ENCODE results near the gene IVD.

Gene IVD

GRCh38 chr15:40424483-40425115, 19.0 kb downstream of the IVD start:
- ATAC-seq: no peak
- no peak for TF ChIP-seq CSDC2 (CRISPR knock-in tag; IDR thresholded peaks at IDR 0.05)
- no peak for TF ChIP-seq TCF4 (CRISPR knock-in tag; IDR thresholded peaks at IDR 0.05; ENCODE audit: borderline replicate concordance)
- TF ChIP-seq ZNF565 (CRISPR knock-in tag; conservative IDR thresholded peaks at IDR 0.05; ENCODE audit: low read depth): no peak
- TF ChIP-seq ARNTL (CRISPR knock-in tag; IDR thresholded peaks at IDR 0.05; ENCODE audit: borderline replicate concordance, low read depth): no peak
- TF ChIP-seq ZFP3 (CRISPR knock-in tag; IDR thresholded peaks at IDR 0.05): no peak
- no peak for TF ChIP-seq CSRNP3 (CRISPR knock-in tag; IDR thresholded peaks at IDR 0.05)
- TF ChIP-seq, protein P1, sequence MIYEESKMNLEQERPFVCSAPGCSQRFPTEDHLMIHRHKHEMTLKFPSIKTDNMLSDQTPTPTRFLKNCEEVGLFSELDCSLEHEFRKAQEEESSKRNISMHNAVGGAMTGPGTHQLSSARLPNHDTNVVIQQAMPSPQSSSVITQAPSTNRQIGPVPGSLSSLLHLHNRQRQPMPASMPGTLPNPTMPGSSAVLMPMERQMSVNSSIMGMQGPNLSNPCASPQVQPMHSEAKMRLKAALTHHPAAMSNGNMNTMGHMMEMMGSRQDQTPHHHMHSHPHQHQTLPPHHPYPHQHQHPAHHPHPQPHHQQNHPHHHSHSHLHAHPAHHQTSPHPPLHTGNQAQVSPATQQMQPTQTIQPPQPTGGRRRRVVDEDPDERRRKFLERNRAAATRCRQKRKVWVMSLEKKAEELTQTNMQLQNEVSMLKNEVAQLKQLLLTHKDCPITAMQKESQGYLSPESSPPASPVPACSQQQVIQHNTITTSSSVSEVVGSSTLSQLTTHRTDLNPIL (CRISPR knock-in tag; IDR thresholded peaks at IDR 0.05; ENCODE audit: low read depth): no peak
- no peak for TF ChIP-seq ZNF70 (CRISPR knock-in tag; IDR thresholded peaks at IDR 0.05)
- no peak for TF ChIP-seq SNAI2 (CRISPR knock-in tag; IDR thresholded peaks at IDR 0.05)
- no peak for TF ChIP-seq ZNF8 (CRISPR knock-in tag; IDR thresholded peaks at IDR 0.05)
- no peak for TF ChIP-seq BACH2 (CRISPR knock-in tag; IDR thresholded peaks at IDR 0.05; ENCODE audit: borderline replicate concordance)

- TF ChIP-seq, protein P1 (CRISPR knock-in tag; IDR thresholded peaks at IDR 0.05; ENCODE audit: low read depth): no peak
- TF ChIP-seq RARB (CRISPR knock-in tag; IDR thresholded peaks at IDR 0.05) (no peak), ZNF8 (CRISPR knock-in tag; IDR thresholded peaks at IDR 0.05) (no peak), POU6F1 (CRISPR knock-in tag; IDR thresholded peaks at IDR 0.05; ENCODE audit: borderline replicate concordance, low read depth) (no peak), ZFP3 (CRISPR knock-in tag; IDR thresholded peaks at IDR 0.05) (no peak), ESRRG (CRISPR knock-in tag; IDR thresholded peaks at IDR 0.05) (no peak), ISL1 (CRISPR knock-in tag; IDR thresholded peaks at IDR 0.05) (no peak), TCF4 (CRISPR knock-in tag; IDR thresholded peaks at IDR 0.05; ENCODE audit: borderline replicate concordance) (no peak), CSDC2 (CRISPR knock-in tag; IDR thresholded peaks at IDR 0.05) (no peak), PPARA (CRISPR knock-in tag; IDR thresholded peaks at IDR 0.05; ENCODE audit: borderline replicate concordance) (no peak), ARNTL (CRISPR knock-in tag; IDR thresholded peaks at IDR 0.05; ENCODE audit: borderline replicate concordance, low read depth) (no peak)
Measured at GRCh38 chr15:40425681-40426080, 20.1 kb downstream of the IVD start.

GRCh38 chr15:40427188-40427587, 21.6 kb downstream of the IVD start:
- ATAC-seq: no peak
- TF ChIP-seq BACH2 (CRISPR knock-in tag; IDR thresholded peaks at IDR 0.05; ENCODE audit: borderline replicate concordance): no peak
- TF ChIP-seq ISL1 (CRISPR knock-in tag; IDR thresholded peaks at IDR 0.05): no peak
- no peak for TF ChIP-seq ZNF70 (CRISPR knock-in tag; IDR thresholded peaks at IDR 0.05)
- no peak for TF ChIP-seq GLIS3 (CRISPR knock-in tag; IDR thresholded peaks at IDR 0.05)
- no peak for TF ChIP-seq ZFP30 (CRISPR knock-in tag; IDR thresholded peaks at IDR 0.05)
- TF ChIP-seq ZFP3 (CRISPR knock-in tag; IDR thresholded peaks at IDR 0.05): no peak
- TF ChIP-seq, protein P2, sequence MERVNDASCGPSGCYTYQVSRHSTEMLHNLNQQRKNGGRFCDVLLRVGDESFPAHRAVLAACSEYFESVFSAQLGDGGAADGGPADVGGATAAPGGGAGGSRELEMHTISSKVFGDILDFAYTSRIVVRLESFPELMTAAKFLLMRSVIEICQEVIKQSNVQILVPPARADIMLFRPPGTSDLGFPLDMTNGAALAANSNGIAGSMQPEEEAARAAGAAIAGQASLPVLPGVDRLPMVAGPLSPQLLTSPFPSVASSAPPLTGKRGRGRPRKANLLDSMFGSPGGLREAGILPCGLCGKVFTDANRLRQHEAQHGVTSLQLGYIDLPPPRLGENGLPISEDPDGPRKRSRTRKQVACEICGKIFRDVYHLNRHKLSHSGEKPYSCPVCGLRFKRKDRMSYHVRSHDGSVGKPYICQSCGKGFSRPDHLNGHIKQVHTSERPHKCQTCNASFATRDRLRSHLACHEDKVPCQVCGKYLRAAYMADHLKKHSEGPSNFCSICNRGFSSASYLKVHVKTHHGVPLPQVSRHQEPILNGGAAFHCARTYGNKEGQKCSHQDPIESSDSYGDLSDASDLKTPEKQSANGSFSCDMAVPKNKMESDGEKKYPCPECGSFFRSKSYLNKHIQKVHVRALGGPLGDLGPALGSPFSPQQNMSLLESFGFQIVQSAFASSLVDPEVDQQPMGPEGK (CRISPR knock-in tag; IDR thresholded peaks at IDR 0.05; ENCODE audit: borderline replicate concordance): no peak
- TF ChIP-seq, protein P1 (CRISPR knock-in tag; IDR thresholded peaks at IDR 0.05; ENCODE audit: low read depth): no peak
- no peak for TF ChIP-seq TOX (CRISPR knock-in tag; IDR thresholded peaks at IDR 0.05; ENCODE audit: borderline replicate concordance)
- no peak for TF ChIP-seq TSHZ2 (CRISPR knock-in tag; IDR thresholded peaks at IDR 0.05)
- TF ChIP-seq OSR1 (CRISPR knock-in tag; IDR thresholded peaks at IDR 0.05): no peak
- TF ChIP-seq RARB (CRISPR knock-in tag; IDR thresholded peaks at IDR 0.05): no peak
- TF ChIP-seq TCF4 (CRISPR knock-in tag; IDR thresholded peaks at IDR 0.05; ENCODE audit: borderline replicate concordance): no peak
- no peak for TF ChIP-seq CSDC2 (CRISPR knock-in tag; IDR thresholded peaks at IDR 0.05)
- TF ChIP-seq ZNF8 (CRISPR knock-in tag; IDR thresholded peaks at IDR 0.05): no peak
- no peak for TF ChIP-seq SNAI2 (CRISPR knock-in tag; IDR thresholded peaks at IDR 0.05)
- TF ChIP-seq ZNF565 (CRISPR knock-in tag; conservative IDR thresholded peaks at IDR 0.05; ENCODE audit: low read depth): no peak
- TF ChIP-seq ZC3H10 (CRISPR knock-in tag; IDR thresholded peaks at IDR 0.05): no peak

More at GRCh38 chr15:40425681-40426080, 20.1 kb downstream of the IVD start:
- no peak for ATAC-seq
